ENCODE data around the gene TRIM62.

DNA sequence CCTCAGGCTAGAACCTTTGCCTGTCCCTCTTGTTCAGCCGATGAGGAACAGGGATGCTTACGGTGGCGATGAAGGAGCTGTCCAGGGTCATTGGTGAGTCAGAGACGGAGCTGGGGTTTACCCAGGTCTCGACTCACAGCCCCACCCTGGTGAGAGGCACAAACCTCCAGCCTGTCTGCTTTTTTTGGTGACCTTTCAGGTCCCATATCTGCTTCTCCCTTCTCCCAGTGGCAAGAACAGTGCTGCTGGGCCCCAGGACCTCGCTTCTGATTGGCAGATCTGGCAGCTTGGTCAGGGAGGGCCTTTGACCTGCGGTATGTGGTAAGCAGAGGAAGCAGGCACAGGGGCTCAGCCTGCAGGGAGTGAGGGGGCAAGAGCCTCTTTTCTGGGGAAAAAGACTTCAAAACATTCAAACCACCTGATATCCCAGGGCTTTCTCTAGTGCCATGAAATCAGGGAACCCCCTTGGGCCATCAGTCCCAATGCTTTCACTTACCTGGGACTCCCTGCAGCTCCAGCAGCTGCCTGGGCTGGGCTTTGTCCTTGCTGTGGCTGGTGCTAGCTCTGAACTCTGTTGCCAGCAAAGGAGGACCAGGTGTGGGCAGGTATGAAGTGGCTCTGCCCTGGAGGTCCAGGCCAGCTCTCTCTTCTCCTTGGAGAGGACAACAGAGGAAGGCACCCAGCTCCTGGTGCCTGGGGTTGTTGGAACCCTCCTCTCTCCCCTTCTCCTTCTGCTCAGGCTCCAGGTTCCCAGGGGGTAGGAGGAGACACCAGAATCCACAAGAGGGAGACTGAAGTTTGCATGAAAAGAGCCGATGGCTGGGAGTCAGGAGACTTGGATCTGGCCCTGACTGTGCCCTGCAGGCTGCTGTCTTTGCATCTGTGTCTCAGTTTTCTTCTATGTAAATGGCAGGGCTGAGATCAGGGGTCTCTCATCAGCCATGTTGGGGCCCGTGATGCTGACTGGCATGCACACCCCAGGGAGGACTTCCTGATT is 41.4 kb downstream of the TRIM62 start:
- TF ChIP-seq CREB1 (CRISPR knock-in tag; IDR thresholded peaks at IDR 0.05; ENCODE audit: low read depth) (no peak), EZH2 (IDR thresholded peaks at IDR 0.05; ENCODE audit: low read depth, unreplicated experiment) (no peak), POLR2AphosphoS5 (IDR thresholded peaks at IDR 0.05; ENCODE audit: low read depth) (no peak), REST (IDR thresholded peaks at IDR 0.05; ENCODE audit: unreplicated experiment) (peak; percentile 70), EZH2phosphoT487 (IDR thresholded peaks at IDR 0.05; ENCODE audit: unreplicated experiment) (no peak)
- TF ChIP-seq, protein P1, sequence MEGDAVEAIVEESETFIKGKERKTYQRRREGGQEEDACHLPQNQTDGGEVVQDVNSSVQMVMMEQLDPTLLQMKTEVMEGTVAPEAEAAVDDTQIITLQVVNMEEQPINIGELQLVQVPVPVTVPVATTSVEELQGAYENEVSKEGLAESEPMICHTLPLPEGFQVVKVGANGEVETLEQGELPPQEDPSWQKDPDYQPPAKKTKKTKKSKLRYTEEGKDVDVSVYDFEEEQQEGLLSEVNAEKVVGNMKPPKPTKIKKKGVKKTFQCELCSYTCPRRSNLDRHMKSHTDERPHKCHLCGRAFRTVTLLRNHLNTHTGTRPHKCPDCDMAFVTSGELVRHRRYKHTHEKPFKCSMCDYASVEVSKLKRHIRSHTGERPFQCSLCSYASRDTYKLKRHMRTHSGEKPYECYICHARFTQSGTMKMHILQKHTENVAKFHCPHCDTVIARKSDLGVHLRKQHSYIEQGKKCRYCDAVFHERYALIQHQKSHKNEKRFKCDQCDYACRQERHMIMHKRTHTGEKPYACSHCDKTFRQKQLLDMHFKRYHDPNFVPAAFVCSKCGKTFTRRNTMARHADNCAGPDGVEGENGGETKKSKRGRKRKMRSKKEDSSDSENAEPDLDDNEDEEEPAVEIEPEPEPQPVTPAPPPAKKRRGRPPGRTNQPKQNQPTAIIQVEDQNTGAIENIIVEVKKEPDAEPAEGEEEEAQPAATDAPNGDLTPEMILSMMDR (conservative IDR thresholded peaks at IDR 0.05; ENCODE audit: low read depth in 2 of 2): peak in 1 of 2 experiments; percentile 54; a peak in 2 of 4 replicates

Data from GM23338 (cell line).